ENCODE results near the gene CLEC18B.
"Not testable (repeated sequence)": the region's sequence is repeated elsewhere in the genome, so short reads cannot be mapped to it uniquely, and the experiment has no call there.

CLEC18B gene

GRCh38 chr16:74420612-74421481 is at the start of gene CLEC18B:
Gene CLEC18B, minus strand, starts transcription at chr16:74421478. Its CDS starts 208 bp downstream, at chr16:74421270.
- DNase-seq: not testable (repeated sequence)

- no peak for DNase-seq
Observed at GRCh38 chr16:74469946-74470478, 48.7 kb upstream of the CLEC18B start.

- DNase-seq: no peak
Observed at GRCh38 chr16:74468807-74469525, 47.7 kb upstream of the CLEC18B start.

GRCh38 chr16:74466872-74467271 is 45.6 kb upstream of the CLEC18B start:
- no peak for DNase-seq

GRCh38 chr16:74465851-74466685 is 44.8 kb upstream of the CLEC18B start:
- DNase-seq: no peak

GRCh38 chr16:74465281-74465680 is 44.0 kb upstream of the CLEC18B start:
- DNase-seq: no peak

- DNase-seq: no peak
Observed at GRCh38 chr16:74463888-74464287, 42.6 kb upstream of the CLEC18B start.

- DNase-seq: no peak
Observed at GRCh38 chr16:74462361-74462760, 41.1 kb upstream of the CLEC18B start.

GRCh38 chr16:74461826-74462225 is 40.5 kb upstream of the CLEC18B start:
- no peak for DNase-seq

GRCh38 chr16:74460542-74460941 is 39.3 kb upstream of the CLEC18B start:
- no peak for DNase-seq

GRCh38 chr16:74456290-74456625 is 35.0 kb upstream of the CLEC18B start:
- DNase-seq: no peak

GRCh38 chr16:74455619-74456289 is 34.5 kb upstream of the CLEC18B start:
- DNase-seq: no peak

- no peak for DNase-seq
Observed at GRCh38 chr16:74455213-74455612, 33.9 kb upstream of the CLEC18B start.

- DNase-seq: no peak
Observed at GRCh38 chr16:74451951-74452758, 30.9 kb upstream of the CLEC18B start.

GRCh38 chr16:74450967-74451760 is 29.9 kb upstream of the CLEC18B start:
- no peak for DNase-seq

GRCh38 chr16:74450236-74450635 is 29.0 kb upstream of the CLEC18B start:
- no peak for DNase-seq

- DNase-seq: no peak
Observed at GRCh38 chr16:74449470-74449869, 28.2 kb upstream of the CLEC18B start.

GRCh38 chr16:74448990-74449389 is 27.7 kb upstream of the CLEC18B start:
- DNase-seq: no peak

- DNase-seq: no peak
Observed at GRCh38 chr16:74447578-74447977, 26.3 kb upstream of the CLEC18B start.

- no peak for DNase-seq
Observed at GRCh38 chr16:74446866-74447265, 25.6 kb upstream of the CLEC18B start.

Measured in NCI-H446 (cell line).